Duodenal mucosa (tissue), 2 donors: ENCODE results near the gene VPS35L.
"Not testable (repeated sequence)": the region's sequence is repeated elsewhere in the genome, so short reads cannot be mapped to it uniquely, and the experiment has no call there.

ENCODE experiments used
- H3K27ac ChIP-seq: one replicate; pipeline ENCODE4 v1.7.0; 2013; ENCODE audit warnings: low read depth, low read length
- H3K27me3 ChIP-seq, 2 donors: one replicate each; pipeline ENCODE4 v1.7.0; 2013; ENCODE audit warnings: low read length in 2 of 2, control low read depth in 1 of 2; ENCODE audit not compliant: insufficient read depth in 2 of 2, control insufficient read depth in 1 of 2
- H3K36me3 ChIP-seq, 2 donors: one replicate each; pipeline ENCODE4 v1.7.0; 2013; ENCODE audit warnings: low read length in 2 of 2, control low read depth in 1 of 2; ENCODE audit not compliant: insufficient read depth in 2 of 2, control insufficient read depth in 1 of 2
- H3K4me1 ChIP-seq, 2 donors: one replicate each; pipeline ENCODE4 v1.7.0; 2013; ENCODE audit warnings: low read length in 2 of 2, control low read depth in 1 of 2; ENCODE audit not compliant: insufficient read depth in 2 of 2, control insufficient read depth in 1 of 2
- H3K4me3 ChIP-seq, 2 donors: one replicate each; pipeline ENCODE4 v1.7.0; 2013; ENCODE audit warnings: low read length in 2 of 2, low read depth in 1 of 2
- H3K9ac ChIP-seq, 2 donors: one replicate each; pipeline ENCODE4 v1.7.0; 2013; ENCODE audit warnings: low read length in 2 of 2, low read depth in 1 of 2
- H3K9me3 ChIP-seq, 2 donors: one replicate each; pipeline ENCODE4 v1.7.0; 2013; ENCODE audit warnings: low read length in 2 of 2, control low read depth in 1 of 2; ENCODE audit not compliant: control insufficient read depth in 1 of 2

The VPS35L gene

GRCh38 chr16:19644877-19645276 is 89.4 kb downstream of the VPS35L start:
- Histone ChIP-seq H3K9ac (no peak overlapping the region), H3K9me3 (no peaks in the 10 kb centered on the region), H3K36me3 (peaks cover 15 to 24% of the 10 kb centered on the region in 2 donors), H3K27ac (no peak overlapping the region), H3K27me3 (no peaks in the 10 kb centered on the region), H3K4me3 (no peak overlapping the region), H3K4me1 (no peaks in the 10 kb centered on the region)

DNA sequence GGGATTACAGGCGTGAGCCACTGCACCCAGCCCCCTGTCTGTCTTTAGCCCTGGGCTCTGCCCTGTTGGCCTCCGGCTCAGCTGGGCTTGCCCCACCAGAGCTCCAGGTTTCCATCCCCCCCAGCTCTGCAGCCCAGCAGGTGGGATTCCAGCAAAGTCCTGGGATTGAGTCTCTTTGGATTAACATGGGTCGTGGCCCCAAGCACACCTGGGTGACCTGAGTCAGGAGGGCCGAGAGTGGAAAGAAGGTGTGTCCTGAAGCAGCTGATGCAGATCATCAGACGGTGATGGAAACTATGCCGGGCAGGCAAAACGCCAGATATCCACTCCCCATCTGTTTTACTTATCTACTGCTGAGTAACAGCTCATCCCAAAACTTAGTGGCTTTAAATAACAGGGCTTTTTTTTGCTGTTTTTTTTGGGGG is 90.1 kb downstream of the VPS35L start:
- H3K4me1 ChIP-seq = no peaks in the 10 kb centered on the region
- no peak overlapping the region for H3K4me3 ChIP-seq
- no peak overlapping the region for H3K9ac ChIP-seq
- H3K27ac ChIP-seq = no peak overlapping the region
- H3K36me3 ChIP-seq = peaks cover 15 to 24% of the 10 kb centered on the region in 2 donors
- no peaks in the 10 kb centered on the region for H3K9me3 ChIP-seq
- H3K27me3 ChIP-seq = no peaks in the 10 kb centered on the region

DNA sequence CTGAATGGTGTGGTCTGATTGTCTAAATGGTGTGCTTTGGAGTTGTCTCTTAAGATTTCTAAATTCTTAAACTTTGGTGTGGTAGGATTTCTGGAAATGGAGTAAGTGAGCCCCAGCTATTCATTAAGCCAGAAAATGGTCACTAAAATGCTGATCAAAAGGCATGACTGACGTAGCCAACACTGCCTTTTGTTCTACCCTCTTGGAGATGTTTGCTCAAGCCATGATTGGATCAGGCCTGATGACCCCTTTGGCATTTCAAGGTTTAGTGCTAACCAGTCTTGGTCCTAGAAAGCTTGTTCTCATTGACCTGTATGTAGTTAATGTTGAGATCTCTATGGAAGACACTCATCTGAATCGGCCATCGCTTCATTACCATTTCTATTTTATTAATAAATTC is 94.5 kb downstream of the VPS35L start:
- Histone ChIP-seq H3K27ac (no peak overlapping the region), H3K9ac (no peak overlapping the region), H3K36me3 (peaks cover 30 to 49% of the 10 kb centered on the region in 2 donors), H3K4me1 (no peaks in the 10 kb centered on the region), H3K27me3 (no peaks in the 10 kb centered on the region), H3K4me3 (no peak overlapping the region), H3K9me3 (no peaks in the 10 kb centered on the region)

DNA sequence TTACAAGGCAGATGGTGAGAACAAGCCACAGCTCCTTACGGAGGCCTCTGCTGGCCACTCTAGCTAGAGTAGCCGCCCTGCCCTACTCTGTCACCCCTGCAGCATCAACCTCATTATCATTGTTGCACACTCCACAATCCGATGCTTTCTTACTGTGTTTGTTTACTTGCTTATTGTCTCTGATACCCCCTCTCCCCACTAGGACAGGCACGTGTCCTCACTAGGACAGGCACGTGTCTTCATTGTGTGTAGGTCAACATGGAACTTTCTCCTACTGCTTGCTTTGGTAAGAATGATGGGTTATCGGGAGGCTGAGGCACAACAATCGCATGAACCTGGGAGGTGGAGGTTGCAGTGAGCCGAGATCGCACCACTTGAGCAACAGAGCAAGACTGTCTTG is 98.6 kb downstream of the VPS35L start:
- peaks cover 32 to 44% of the 10 kb centered on the region in 2 donors for H3K36me3 ChIP-seq
- H3K9ac ChIP-seq = no peak overlapping the region
- no peaks in the 10 kb centered on the region for H3K27me3 ChIP-seq
- H3K27ac ChIP-seq = no peak overlapping the region
- no peak overlapping the region for H3K4me3 ChIP-seq
- H3K4me1 ChIP-seq = no peaks in the 10 kb centered on the region
- H3K9me3 ChIP-seq = no peaks in the 10 kb centered on the region

DNA sequence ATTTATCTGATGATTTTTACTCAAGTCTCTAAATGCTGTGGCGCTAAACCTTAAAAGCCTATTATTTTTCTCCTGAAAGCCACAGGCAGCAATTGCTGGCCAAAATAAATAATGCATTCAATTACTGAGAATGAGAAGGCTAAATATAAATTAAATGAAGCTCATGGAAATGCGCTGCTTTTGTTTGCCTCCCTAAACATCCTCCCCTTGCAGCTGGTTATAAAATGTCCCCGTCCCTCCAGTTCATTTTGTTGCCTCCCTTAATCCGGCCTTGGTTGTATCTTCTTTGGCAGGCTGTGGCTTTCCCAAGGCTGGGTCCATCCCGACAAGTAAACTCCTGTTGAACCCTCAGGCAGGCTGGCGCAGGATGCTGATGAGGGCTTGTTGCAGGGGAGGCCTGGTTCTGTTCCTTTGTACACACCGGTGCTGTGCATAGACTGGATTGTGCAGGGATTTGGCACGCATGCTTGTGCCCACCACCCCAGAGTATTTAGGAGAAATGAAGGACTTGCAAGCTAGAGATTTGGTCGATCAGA is 99.8 kb downstream of the VPS35L start:
- H3K36me3 ChIP-seq = peaks cover 32 to 42% of the 10 kb centered on the region in 2 donors
- H3K27ac ChIP-seq = no peak overlapping the region
- H3K9ac ChIP-seq = no peak overlapping the region
- no peaks in the 10 kb centered on the region for H3K4me1 ChIP-seq
- H3K4me3 ChIP-seq = no peak overlapping the region
- H3K9me3 ChIP-seq = no peaks in the 10 kb centered on the region
- H3K27me3 ChIP-seq = no peaks in the 10 kb centered on the region

DNA sequence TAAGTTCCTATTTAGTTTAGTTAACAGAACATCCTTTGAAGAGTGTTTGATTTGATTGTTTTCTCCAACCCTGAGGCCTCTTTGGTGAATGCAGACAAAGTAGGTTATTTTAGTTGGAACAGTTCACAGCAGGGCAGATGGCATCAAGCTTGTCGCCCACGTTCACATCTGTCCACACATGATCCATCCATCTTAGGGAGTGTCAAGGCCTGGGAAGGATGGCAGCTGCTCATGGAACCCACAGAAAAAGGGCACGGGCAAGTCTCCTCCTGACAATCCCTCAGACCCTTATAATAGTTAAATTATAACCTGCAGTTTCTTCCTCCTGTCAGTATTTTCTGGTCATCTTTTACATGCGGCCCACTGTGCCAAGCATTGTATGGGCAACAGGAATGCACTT is 102.3 kb downstream of the VPS35L start:
- peaks cover 3 to 5% of the 10 kb centered on the region in 2 donors for H3K9me3 ChIP-seq
- H3K9ac ChIP-seq = no peak overlapping the region
- H3K36me3 ChIP-seq = peaks cover 27 to 35% of the 10 kb centered on the region in 2 donors
- H3K27ac ChIP-seq = no peak overlapping the region
- no peaks in the 10 kb centered on the region for H3K4me1 ChIP-seq
- H3K4me3 ChIP-seq = no peak overlapping the region
- H3K27me3 ChIP-seq = no peaks in the 10 kb centered on the region

DNA sequence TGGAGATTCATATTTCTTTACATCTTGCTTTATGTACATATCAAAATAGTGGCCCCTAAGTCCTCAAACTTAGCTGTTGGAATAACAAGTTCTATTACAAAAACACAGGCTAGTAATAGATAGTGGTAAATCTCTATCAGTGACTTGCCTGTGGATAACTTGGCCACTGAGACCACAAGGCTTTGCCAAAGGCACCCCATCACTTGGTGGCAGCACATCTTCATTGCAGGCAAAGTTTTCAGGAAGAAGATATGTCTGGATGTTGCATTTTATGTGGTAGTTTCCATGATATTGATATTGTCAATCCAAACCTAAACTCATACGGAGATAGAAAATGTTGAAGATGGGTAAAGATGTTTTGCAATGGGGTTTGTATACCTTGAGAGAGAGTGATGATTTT is 104.1 kb downstream of the VPS35L start:
- Histone ChIP-seq H3K4me1 (no peaks in the 10 kb centered on the region), H3K27me3 (no peaks in the 10 kb centered on the region), H3K9ac (no peak overlapping the region), H3K9me3 (peaks cover 3 to 5% of the 10 kb centered on the region in 2 donors), H3K4me3 (no peak overlapping the region), H3K36me3 (peaks cover 12 to 19% of the 10 kb centered on the region in 2 donors), H3K27ac (no peak overlapping the region)

DNA sequence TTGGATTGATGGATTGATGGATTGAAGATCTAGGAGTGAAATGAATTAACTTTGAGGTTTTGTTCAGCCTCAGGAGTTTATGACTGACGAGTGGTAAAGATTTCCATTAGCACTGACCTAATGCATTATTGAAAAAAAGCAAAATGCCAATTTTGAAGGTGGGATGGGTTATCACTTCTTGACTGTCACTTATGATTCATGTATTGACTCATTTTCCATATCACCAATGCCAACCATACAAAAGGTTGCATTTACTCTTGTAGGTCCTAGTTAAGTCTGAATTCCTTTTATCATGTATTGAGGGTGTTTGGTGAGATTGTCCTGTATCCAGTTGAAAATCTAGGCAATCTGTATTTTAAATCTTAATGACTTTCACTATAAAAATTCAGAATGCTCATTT is 104.9 kb downstream of the VPS35L start:
- H3K4me1 ChIP-seq = no peaks in the 10 kb centered on the region
- H3K27me3 ChIP-seq = no peaks in the 10 kb centered on the region
- H3K9ac ChIP-seq = no peak overlapping the region
- no peak overlapping the region for H3K4me3 ChIP-seq
- peaks cover 3 to 5% of the 10 kb centered on the region in 2 donors for H3K9me3 ChIP-seq
- no peak overlapping the region for H3K27ac ChIP-seq
- peaks cover 8 to 15% of the 10 kb centered on the region in 2 donors for H3K36me3 ChIP-seq

DNA sequence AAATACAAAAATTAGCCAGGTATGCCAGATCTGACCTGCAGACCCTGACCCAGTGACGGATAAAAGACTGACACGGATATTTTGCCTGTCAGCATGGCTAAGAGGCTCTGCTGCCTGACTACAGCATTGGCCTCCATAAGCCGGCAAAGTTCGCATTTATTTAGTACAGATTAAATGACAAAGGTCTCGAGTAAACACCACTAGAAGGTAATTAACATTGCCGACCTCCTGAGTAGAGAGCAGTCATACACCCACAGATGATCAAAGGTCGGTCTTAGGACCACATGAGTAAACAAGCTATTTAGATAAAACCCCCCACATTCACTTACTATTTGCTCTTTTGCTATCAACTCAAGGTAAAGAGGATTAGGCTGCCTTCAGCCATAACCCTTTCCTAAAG is 106.8 kb downstream of the VPS35L start:
- no peak overlapping the region for H3K27ac ChIP-seq
- no peaks in the 10 kb centered on the region for H3K4me1 ChIP-seq

DNA sequence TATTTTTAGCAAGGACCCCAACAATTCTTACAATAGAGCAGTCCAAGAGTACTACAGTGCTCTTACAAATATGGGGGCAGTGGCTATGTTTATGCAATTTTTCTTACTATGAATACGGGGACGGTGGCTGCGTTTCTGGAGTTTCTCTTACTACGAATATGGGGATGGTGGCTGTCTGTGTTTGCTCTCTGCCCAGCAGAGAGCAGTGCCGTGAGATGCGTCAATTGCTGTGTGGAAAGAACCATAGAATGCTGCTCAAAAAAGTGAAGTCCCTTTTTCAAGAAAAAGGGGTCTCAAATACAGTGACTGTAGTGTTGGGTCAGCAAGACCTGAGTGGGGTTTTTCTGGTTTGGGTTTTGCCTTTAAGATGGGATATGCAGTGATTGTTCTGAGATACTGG is 108.7 kb downstream of the VPS35L start:
- Histone ChIP-seq H3K27ac (no peak overlapping the region), H3K27me3 (no peaks in the 10 kb centered on the region), H3K9me3 (peaks cover 3 to 5% of the 10 kb centered on the region in 2 donors), H3K36me3 (peaks cover 14 to 20% of the 10 kb centered on the region in 2 donors), H3K4me3 (no peak overlapping the region), H3K4me1 (no peaks in the 10 kb centered on the region), H3K9ac (no peak overlapping the region)

More for the DNA sequence above, 106.8 kb downstream of the VPS35L start:
- Histone ChIP-seq H3K4me3 (no peak overlapping the region), H3K36me3 (peaks cover 6 to 13% of the 10 kb centered on the region in 2 donors), H3K9me3 (peaks cover 3 to 5% of the 10 kb centered on the region in 2 donors), H3K9ac (no peak overlapping the region), H3K27me3 (no peaks in the 10 kb centered on the region)

DNA sequence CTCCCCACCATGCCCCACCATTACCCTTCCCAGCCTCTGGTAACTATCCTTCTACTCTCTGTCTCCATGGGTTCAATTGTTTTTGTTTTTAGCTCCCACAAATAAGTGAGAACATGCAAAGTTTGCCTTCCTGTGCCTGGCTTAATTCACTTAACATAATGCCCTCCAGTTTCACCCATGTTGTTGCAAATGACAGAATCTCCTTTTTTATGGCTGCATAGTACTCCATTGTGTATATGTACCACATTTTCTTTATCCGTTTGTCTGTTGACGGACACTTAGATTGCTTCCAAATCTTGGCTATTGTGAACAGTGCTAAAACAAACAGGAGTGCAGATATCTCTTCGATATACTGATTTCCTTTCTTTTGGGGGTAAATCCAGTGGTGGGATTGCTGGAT is 109.8 kb downstream of the VPS35L start:
- H3K36me3 ChIP-seq = peaks cover 18 to 29% of the 10 kb centered on the region in 2 donors
- H3K9me3 ChIP-seq, H3K4me3 ChIP-seq, H3K4me1 ChIP-seq, H3K9ac ChIP-seq, H3K27ac ChIP-seq, H3K27me3 ChIP-seq: not testable (repeated sequence)
